SK-N-SH (cell line): Measurements from ENCODE around the gene ZNF132. TPM values are rescaled to one million over a fixed set of nuclear protein-coding genes. Genes with fewer than 3 reads are reported as not detected.
"Not testable (repeated sequence)": the region's sequence is repeated elsewhere in the genome, so short reads cannot be mapped to it uniquely, and the experiment has no call there.

Experiments
- CTCF ChIA-PET: fragments of 300-600, 350-600 bp; formaldehyde crosslinking; extraction: SDS; loops from one replicate; lab custom pipeline; 2021; lab: Yijun Ruan, JAX
- POLR2A ChIA-PET: fragments of 350-600 bp; sonication (Branson Sonifier 250); formaldehyde crosslinking; extraction: SDS; loops from one replicate; lab custom pipeline; 2020; ENCODE audit warnings: antibody characterized with exemption, inconsistent platforms; lab: Yijun Ruan, JAX
- DNase-seq: peaks from one replicate; pipeline ENCODE4 v3.0.0; 2012
- H2AFZ ChIP-seq: fragments of 200-600 bp; sonication (generic); 2 replicates; pipeline ENCODE4 v1.8.1; 2016; ENCODE audit warnings: antibody characterized with exemption, mild to moderate bottlenecking, low read depth
- H3F3A ChIP-seq: fragments of 200-600 bp; sonication (generic); replicated peaks from 2 replicates; pipeline ENCODE3; 2016; ENCODE audit warnings: antibody characterized with exemption, mild to moderate bottlenecking; ENCODE audit not compliant: insufficient read depth
- H3K27ac ChIP-seq, 2 experiments: fragments of 200-500 bp in 1 of 2; fragments of 200-600 bp in 1 of 2; sonication (Bioruptor generic) in 1 of 2; sonication (generic), shearing (Covaris generic) in 1 of 2; 2 replicates each; pipeline versions ENCODE4 v1.5.1 to v1.6.1; 2014 to 2016; ENCODE audit warnings: low read depth in 2 of 2, inconsistent platforms in 1 of 2, low read length in 1 of 2, mild to moderate bottlenecking in 1 of 2, mixed read lengths in 1 of 2
- H3K27me3 ChIP-seq: fragments of 200-600 bp; sonication (generic), shearing (Covaris generic); 2 replicates; pipeline ENCODE4 v1.6.1; 2016; ENCODE audit warnings: mixed run types; ENCODE audit not compliant: insufficient read depth
- H3K36me3 ChIP-seq, 2 experiments: fragments of 200-500 bp in 1 of 2; fragments of 200-600 bp in 1 of 2; sonication (Bioruptor generic) in 1 of 2; sonication (generic) in 1 of 2; replicated peaks in 1 of 2; 2 replicates each; pipeline versions ENCODE3 to v1.5.1; 2014 to 2016; ENCODE audit warnings: low read length in 1 of 2, mild to moderate bottlenecking in 1 of 2; ENCODE audit not compliant: insufficient read depth in 2 of 2, control insufficient read depth in 1 of 2
- H3K4me1 ChIP-seq, 2 experiments: fragments of 200-500 bp in 1 of 2; fragments of 200-600 bp in 1 of 2; sonication (Bioruptor generic) in 1 of 2; sonication (generic), shearing (Covaris generic) in 1 of 2; 2 replicates each; pipeline versions ENCODE4 v1.5.1 to v1.6.1; 2014 to 2016; ENCODE audit warnings: low read depth in 1 of 2, low read length in 1 of 2, mixed run types in 1 of 2; ENCODE audit not compliant: insufficient read depth in 2 of 2, control insufficient read depth in 1 of 2
- H3K4me2 ChIP-seq: fragments of 200-600 bp; sonication (generic), shearing (Covaris generic); 2 replicates; pipeline ENCODE4 v1.6.1; 2017; ENCODE audit warnings: mixed run types
- H3K4me3 ChIP-seq, 2 experiments: fragments of 200-500 bp in 1 of 2; fragments of 200-600 bp in 1 of 2; sonication (Bioruptor generic) in 1 of 2; sonication (generic), shearing (Covaris generic) in 1 of 2; 2 replicates each; pipeline versions ENCODE4 v1.5.1 to v1.8.1; 2014 to 2016; ENCODE audit warnings: low read depth in 2 of 2, inconsistent platforms in 1 of 2, low read length in 1 of 2, mild to moderate bottlenecking in 1 of 2, mixed read lengths in 1 of 2, moderate library complexity in 1 of 2
- H3K79me2 ChIP-seq: fragments of 200-600 bp; sonication (generic); 2 replicates; pipeline ENCODE4 v1.8.1; 2017; ENCODE audit warnings: mild to moderate bottlenecking; ENCODE audit not compliant: insufficient read depth
- H3K9ac ChIP-seq: fragments of 200-600 bp; sonication (generic); 2 replicates; pipeline ENCODE4 v1.6.1; 2017; ENCODE audit warnings: mixed run types
- H3K9me2 ChIP-seq: fragments of 200-600 bp; sonication (generic); 2 replicates; pipeline ENCODE4 v1.6.1; 2017; ENCODE audit warnings: mixed run types
- H3K9me3 ChIP-seq: fragments of 200-600 bp; sonication (generic); 2 replicates; pipeline ENCODE4 v1.6.1; 2017; ENCODE audit warnings: mixed run types, mild to moderate bottlenecking, moderate library complexity
- H4K20me1 ChIP-seq: fragments of 200-600 bp; sonication (generic); 2 replicates; pipeline ENCODE4 v1.6.1; 2017; ENCODE audit warnings: mild to moderate bottlenecking, mixed run types; ENCODE audit not compliant: insufficient read depth
- CHD2 ChIP-seq: fragments of 150-350 bp; IDR thresholded peaks from 2 replicates; pipeline ENCODE4 v1.6.1; 2018; ENCODE audit warnings: low read length; ENCODE audit not compliant: partially characterized antibody
- CTCF ChIP-seq: fragments of 200-600 bp; sonication (generic); IDR thresholded peaks from 2 replicates; pipeline ENCODE4 v1.6.1; 2017; ENCODE audit warnings: antibody characterized with exemption, mild to moderate bottlenecking, moderate library complexity
- ELF1 ChIP-seq: IDR thresholded peaks from 2 replicates; pipeline ENCODE4 v1.4.0; 2012
- EP300 ChIP-seq, 2 experiments: IDR thresholded peaks; 2 replicates each; pipeline versions ENCODE4 v1.4.0 to v1.6.1; 2012; ENCODE audit warnings: borderline replicate concordance in 1 of 2, low read depth in 1 of 2, low read length in 1 of 2
- FOXM1 ChIP-seq: IDR thresholded peaks from 2 replicates; pipeline ENCODE4 v1.4.0; 2012; ENCODE audit warnings: low read depth, mild to moderate bottlenecking
- MAX ChIP-seq: IDR thresholded peaks from 2 replicates; pipeline ENCODE4 v1.4.0; 2012; ENCODE audit warnings: low read depth
- MEF2A ChIP-seq: IDR thresholded peaks from 2 replicates; pipeline ENCODE4 v1.4.0; 2012; ENCODE audit warnings: low read depth, borderline replicate concordance
- PBX3 ChIP-seq: IDR thresholded peaks from 2 replicates; pipeline ENCODE4; 2012
- RCOR1 ChIP-seq: fragments of 150-350 bp; IDR thresholded peaks from 2 replicates; pipeline ENCODE4 v1.6.1; 2017; ENCODE audit warnings: antibody characterized with exemption, low read length
- REST ChIP-seq: IDR thresholded peaks from 2 replicates; pipeline ENCODE4 v1.6.1; 2012; ENCODE audit warnings: mild to moderate bottlenecking, low read depth, low read length, moderate library complexity
- RXRA ChIP-seq: IDR thresholded peaks from 2 replicates; pipeline ENCODE4 v1.4.0; 2012; ENCODE audit warnings: low read depth, mild to moderate bottlenecking, borderline replicate concordance
- SIN3A ChIP-seq: IDR thresholded peaks from 2 replicates; pipeline ENCODE4 v1.6.1; 2012; ENCODE audit warnings: low read depth, mild to moderate bottlenecking, low read length, moderate library complexity, borderline replicate concordance
- TAF1 ChIP-seq: IDR thresholded peaks from 2 replicates; pipeline ENCODE4 v1.6.1; 2012; ENCODE audit warnings: low read depth, mild to moderate bottlenecking, low read length, moderate library complexity, borderline replicate concordance
- TCF12 ChIP-seq: IDR thresholded peaks from 2 replicates; pipeline ENCODE4 v1.4.0; 2012
- USF2 ChIP-seq: fragments of 150-350 bp; IDR thresholded peaks from 2 replicates; pipeline ENCODE4 v1.6.1; 2017; ENCODE audit warnings: antibody characterized with exemption, low read length, low read depth, borderline replicate concordance
- WGBS: methylation state at CpG from one replicate; pipeline ENCODE4 v1.1.6; 2017; ENCODE audit warnings: low lambda C conversion rate; 5-methylcytosine and 5-hydroxymethylcytosine counted together
- polyA plus RNA-seq, 3 experiments: library from polyadenylated mRNA; depleted of rRNA; stranded (reverse); fragments of >200 nt; gene quantifications; 2 replicates each; pipeline ENCODE4 v1.2.3, GENCODE V29; 2012

ZNF132 gene
- polyA plus RNA-seq, 1 of the 3 experiments (the other 2 are of a cell fraction) = 1.3 TPM

GRCh38 chr19:58471736-58472135 lies 31.8 kb upstream of the ZNF132 start:
- Histone ChIP-seq H3K9me3 (no peaks in the 10 kb centered on the region), H3K79me2 (peaks cover 25% of the 10 kb centered on the region), H3K36me3 (peaks cover 0 to 35% of the 10 kb centered on the region in 2 experiments), H3K27ac (no peak overlapping the region), H3K4me2 (no peak overlapping the region), H3F3A (peaks cover 10% of the 10 kb centered on the region), H4K20me1 (peaks cover 13% of the 10 kb centered on the region; the same call in 1 of the 2 replicates), H3K9ac (no peak overlapping the region), H3K4me3 (no peak overlapping the region), H3K4me1 (peaks cover 0 to 29% of the 10 kb centered on the region in 2 experiments; a peak in 1 of 4 replicates), H3K9me2 (no peaks in the 10 kb centered on the region), H2AFZ (no peak overlapping the region), H3K27me3 (no peaks in the 10 kb centered on the region)
- ChIA-PET CTCF (no interaction called here), POLR2A (no interaction called here)
- peak; percentile 11 for DNase-seq
- 97% methylated on average over 32 of the region's 39 CpGs for WGBS
- TF ChIP-seq CTCF (no peak), PBX3 (no peak), RCOR1 (no peak), REST (no peak), SIN3A (no peak), FOXM1 (no peak), MEF2A (no peak), RXRA (no peak), CHD2 (no peak), USF2 (no peak), ELF1 (no peak), TCF12 (no peak), EP300 (IDR thresholded peaks at IDR 0.05; ENCODE audit: borderline replicate concordance in 1 of 2, low read depth in 1 of 2, low read length in 1 of 2) (no peak), TAF1 (no peak), MAX (no peak)

- H3K9me3 ChIP-seq, H2AFZ ChIP-seq, H3K4me3 ChIP-seq, H3K9ac ChIP-seq, CTCF ChIA-PET, H3K27me3 ChIP-seq, H3K9me2 ChIP-seq, H3K4me2 ChIP-seq, H3K27ac ChIP-seq, POLR2A ChIA-PET: not testable (repeated sequence)
- peaks cover 13% of the 10 kb centered on the region; the same call in 1 of the 2 replicates for H4K20me1 ChIP-seq
- H3K4me1 ChIP-seq = peaks cover 0 to 24% of the 10 kb centered on the region in 2 experiments; a peak in 1 of 4 replicates
- 97% methylated on average over 10 of the region's 53 CpGs for WGBS
- H3K36me3 ChIP-seq = peaks cover 0 to 35% of the 10 kb centered on the region in 2 experiments
- peaks cover 25% of the 10 kb centered on the region for H3K79me2 ChIP-seq
- DNase-seq = peak; percentile 5
- peaks cover 10% of the 10 kb centered on the region for H3F3A ChIP-seq
Observed at GRCh38 chr19:58470837-58471543, 31.0 kb upstream of the ZNF132 start.
